ENCODE results near the gene CENPV. TPM values are rescaled to one million over a fixed set of nuclear protein-coding genes. Genes with fewer than 3 reads are reported as not detected.

CENPV gene
- total and polyA plus RNA-seq, 2 donors from 2014 or later, result 9.0 to 42.3 TPM

DNA sequence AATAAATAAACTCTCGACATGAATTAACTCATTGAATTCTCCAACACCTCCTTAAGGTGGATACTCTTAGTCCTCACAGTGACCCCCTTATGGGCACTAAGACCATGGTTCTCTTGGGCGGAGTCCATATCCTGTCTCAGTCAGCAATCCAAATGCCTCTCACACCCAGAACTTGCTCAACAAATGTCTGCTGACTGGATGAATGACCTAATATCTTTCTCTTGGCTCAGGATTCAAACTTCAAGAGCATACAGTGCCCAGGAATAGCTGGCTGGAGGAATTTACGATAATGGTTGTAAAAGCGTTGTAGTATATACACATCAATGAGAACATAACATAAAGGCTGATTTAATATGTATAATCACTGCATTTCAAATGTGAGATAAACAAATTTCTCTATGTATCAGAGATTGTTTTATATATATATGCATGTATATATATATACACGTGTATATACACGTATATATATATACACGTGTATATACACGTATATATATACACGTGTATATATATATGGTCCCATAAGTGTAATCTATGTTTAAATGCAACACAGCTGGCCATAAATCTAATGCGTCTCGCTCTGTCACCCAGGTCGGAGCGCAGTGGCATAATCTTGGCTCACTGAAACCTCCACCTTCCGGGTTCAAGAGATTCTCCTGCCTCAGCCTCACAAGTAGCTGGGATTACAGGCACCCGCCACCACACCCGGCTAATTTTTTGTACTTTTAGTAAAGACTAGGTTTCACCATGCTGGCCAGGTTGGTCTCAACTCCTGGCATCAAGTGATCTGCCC is 21.1 kb upstream of the CENPV start:
- Histone ChIP-seq H3K4me1 (ENCODE audit: control insufficient read depth in 2 of 3, insufficient read depth in 2 of 3, low read depth in 1 of 3, low read length in 3 of 3) (no peaks in the 10 kb centered on the region), H3K9me3 (ENCODE audit: control insufficient read depth in 2 of 3, insufficient read depth in 1 of 3, low read length in 3 of 3) (no peaks in the 10 kb centered on the region), H3K9ac (ENCODE audit: low read length in 3 of 3) (no peak overlapping the region), H3K36me3 (ENCODE audit: control insufficient read depth in 2 of 3, insufficient read depth in 3 of 3, low read length in 3 of 3) (no peaks in the 10 kb centered on the region), H3K4me3 (ENCODE audit: low read length in 3 of 3) (no peak overlapping the region), H3K27me3 (ENCODE audit: control insufficient read depth, insufficient read depth, low read length) (no peaks in the 10 kb centered on the region), H3K27ac (ENCODE audit: low read depth in 2 of 2, low read length in 2 of 2) (no peak overlapping the region)
- DNase-seq, result peak in 1 of 5 donors; percentile 26
- TF ChIP-seq, protein P1, sequence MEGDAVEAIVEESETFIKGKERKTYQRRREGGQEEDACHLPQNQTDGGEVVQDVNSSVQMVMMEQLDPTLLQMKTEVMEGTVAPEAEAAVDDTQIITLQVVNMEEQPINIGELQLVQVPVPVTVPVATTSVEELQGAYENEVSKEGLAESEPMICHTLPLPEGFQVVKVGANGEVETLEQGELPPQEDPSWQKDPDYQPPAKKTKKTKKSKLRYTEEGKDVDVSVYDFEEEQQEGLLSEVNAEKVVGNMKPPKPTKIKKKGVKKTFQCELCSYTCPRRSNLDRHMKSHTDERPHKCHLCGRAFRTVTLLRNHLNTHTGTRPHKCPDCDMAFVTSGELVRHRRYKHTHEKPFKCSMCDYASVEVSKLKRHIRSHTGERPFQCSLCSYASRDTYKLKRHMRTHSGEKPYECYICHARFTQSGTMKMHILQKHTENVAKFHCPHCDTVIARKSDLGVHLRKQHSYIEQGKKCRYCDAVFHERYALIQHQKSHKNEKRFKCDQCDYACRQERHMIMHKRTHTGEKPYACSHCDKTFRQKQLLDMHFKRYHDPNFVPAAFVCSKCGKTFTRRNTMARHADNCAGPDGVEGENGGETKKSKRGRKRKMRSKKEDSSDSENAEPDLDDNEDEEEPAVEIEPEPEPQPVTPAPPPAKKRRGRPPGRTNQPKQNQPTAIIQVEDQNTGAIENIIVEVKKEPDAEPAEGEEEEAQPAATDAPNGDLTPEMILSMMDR (IDR thresholded peaks at IDR 0.05; ENCODE audit: borderline replicate concordance, extremely low read depth, insufficient read depth), result no peak
- FAIRE-seq, result no peak
- intact Hi-C loops (cut with DNase I), result no loop called here

DNA sequence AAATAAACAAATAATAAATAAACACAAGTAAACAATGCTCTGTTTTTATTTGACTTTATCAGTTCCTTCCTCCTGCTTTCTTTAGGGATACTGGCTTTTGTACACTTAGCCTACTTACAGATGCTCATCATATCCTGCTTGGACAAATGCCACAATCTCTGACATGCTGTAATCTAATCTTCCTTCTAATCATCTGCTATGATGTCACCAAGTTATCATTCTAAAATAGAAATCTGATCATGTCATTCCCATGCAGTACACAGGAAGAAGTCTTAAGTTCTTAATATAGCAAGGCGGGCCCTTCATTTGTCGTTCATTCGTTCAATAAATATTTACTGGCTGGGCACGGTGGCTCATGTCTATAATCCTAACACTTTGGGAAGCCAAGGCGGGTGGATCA is 18.5 kb upstream of the CENPV start:
- Histone ChIP-seq H3K27me3 (ENCODE audit: control insufficient read depth, insufficient read depth, low read length) (no peaks in the 10 kb centered on the region), H3K27ac (ENCODE audit: low read depth in 2 of 2, low read length in 2 of 2) (no peak overlapping the region), H3K9me3 (ENCODE audit: control insufficient read depth in 2 of 3, insufficient read depth in 1 of 3, low read length in 3 of 3) (no peaks in the 10 kb centered on the region), H3K4me3 (ENCODE audit: low read length in 3 of 3) (no peak overlapping the region), H3K4me1 (ENCODE audit: control insufficient read depth in 2 of 3, insufficient read depth in 2 of 3, low read depth in 1 of 3, low read length in 3 of 3) (no peaks in the 10 kb centered on the region), H3K9ac (ENCODE audit: low read length in 3 of 3) (no peak overlapping the region), H3K36me3 (ENCODE audit: control insufficient read depth in 2 of 3, insufficient read depth in 3 of 3, low read length in 3 of 3) (no peaks in the 10 kb centered on the region)
- FAIRE-seq, result peak; percentile 8
- TF ChIP-seq, protein P1 (IDR thresholded peaks at IDR 0.05; ENCODE audit: borderline replicate concordance, extremely low read depth, insufficient read depth), result no peak
- no peak for DNase-seq
- intact Hi-C loops (cut with DNase I), result no loop called here

DNA sequence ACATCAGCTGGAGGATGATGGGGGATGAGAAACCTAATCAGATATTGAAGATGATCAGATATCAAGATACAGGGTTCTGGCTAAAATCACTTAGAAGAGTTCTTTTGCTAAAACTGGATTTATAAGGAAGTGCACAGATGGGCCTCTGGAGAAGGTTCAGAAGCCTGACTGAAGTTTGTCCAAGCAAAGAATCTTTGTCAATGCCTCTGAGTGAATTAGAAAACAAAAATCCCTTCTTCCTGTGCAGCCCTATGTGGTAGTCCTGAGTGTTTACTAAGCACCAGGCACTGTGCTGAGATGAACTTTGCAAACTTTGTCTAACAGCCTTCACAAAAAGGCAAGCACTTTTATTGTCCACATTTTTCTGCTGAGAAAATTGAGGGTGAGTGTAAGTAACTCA is 11.4 kb upstream of the CENPV start:
- FAIRE-seq, result no peak

More for the DNA sequence above, 11.4 kb upstream of the CENPV start:
- H3K4me3 ChIP-seq (ENCODE audit: low read length in 3 of 3), result no peak overlapping the region
- H3K36me3 ChIP-seq (ENCODE audit: control insufficient read depth in 2 of 3, insufficient read depth in 3 of 3, low read length in 3 of 3), result no peaks in the 10 kb centered on the region
- H3K9me3 ChIP-seq (ENCODE audit: control insufficient read depth in 2 of 3, insufficient read depth in 1 of 3, low read length in 3 of 3), result no peaks in the 10 kb centered on the region
- no peak overlapping the region for H3K27ac ChIP-seq (ENCODE audit: low read depth in 2 of 2, low read length in 2 of 2)
- intact Hi-C loops (cut with DNase I), result no loop called here
- H3K9ac ChIP-seq (ENCODE audit: low read length in 3 of 3), result no peak overlapping the region
- TF ChIP-seq, protein P1 (IDR thresholded peaks at IDR 0.05; ENCODE audit: borderline replicate concordance, extremely low read depth, insufficient read depth), result no peak
- peaks cover 0 to 6% (median 6%) of the 10 kb centered on the region in 3 donors for H3K4me1 ChIP-seq (ENCODE audit: control insufficient read depth in 2 of 3, insufficient read depth in 2 of 3, low read depth in 1 of 3, low read length in 3 of 3)
- no peaks in the 10 kb centered on the region for H3K27me3 ChIP-seq (ENCODE audit: control insufficient read depth, insufficient read depth, low read length)
- no peak for DNase-seq

Measured in kidney (tissue), 14 donors.